Fibroblast of upper back skin (primary cell): Measurements from ENCODE around the gene LMNA.

ENCODE experiments used
- DNase-seq: peaks from one replicate; pipeline ENCODE4 v3.0.0-alpha.2; 2013

The LMNA gene

DNA sequence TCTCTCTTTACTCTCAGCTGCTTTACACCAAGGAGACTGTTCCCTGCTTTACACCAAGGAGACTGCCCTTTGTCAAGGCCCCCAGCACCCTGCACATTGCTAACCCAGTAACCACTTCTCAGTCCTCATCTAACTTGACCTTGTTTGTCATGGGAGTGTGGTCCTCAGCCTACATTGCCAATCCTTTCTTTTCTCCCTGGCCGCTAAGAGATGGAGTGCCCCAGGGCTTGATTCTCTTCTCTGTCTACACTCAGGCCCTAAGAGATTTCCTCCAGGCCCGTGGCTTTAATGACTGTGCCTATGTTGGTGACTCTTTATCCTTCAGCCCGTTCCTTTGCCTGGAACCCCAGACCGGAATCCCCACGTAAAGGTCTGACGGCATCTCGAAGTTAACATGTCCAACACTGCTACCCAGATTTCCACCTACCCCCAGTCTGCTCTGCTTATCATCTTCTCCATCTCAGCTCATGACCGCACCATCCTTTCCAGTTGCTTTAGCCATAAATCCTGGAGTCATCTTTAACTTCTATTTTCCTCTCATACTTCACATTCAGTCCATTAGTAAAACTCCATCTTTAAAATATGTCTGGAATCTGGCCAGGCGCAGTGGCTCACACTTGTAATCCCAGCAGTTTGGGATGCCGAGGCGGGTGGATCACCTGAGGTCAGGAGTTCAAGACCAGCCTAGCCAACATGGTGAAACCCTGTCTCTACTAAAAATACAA, 29.4 kb downstream of the LMNA start:
- peak; percentile 66 for DNase-seq

DNA sequence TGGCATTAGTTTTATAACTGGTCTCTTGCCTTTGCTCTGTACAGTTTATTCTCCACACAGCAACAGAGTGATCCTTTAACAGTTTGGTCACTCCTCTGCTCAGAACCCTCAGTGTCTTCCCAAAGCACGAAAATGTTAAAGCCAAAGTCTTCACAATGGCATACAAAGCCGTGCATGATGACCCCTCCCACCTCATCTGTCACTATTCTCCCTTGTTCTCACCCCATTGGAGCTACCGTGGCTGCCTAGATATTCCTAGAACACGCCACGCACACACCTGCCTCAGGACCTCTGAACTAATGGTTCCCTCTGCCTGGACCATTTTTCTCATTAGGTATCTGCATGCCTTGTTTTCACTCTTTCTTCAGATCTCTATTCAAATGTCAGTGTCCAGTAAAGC, 30.2 kb downstream of the LMNA start:
- no peak for DNase-seq

DNA sequence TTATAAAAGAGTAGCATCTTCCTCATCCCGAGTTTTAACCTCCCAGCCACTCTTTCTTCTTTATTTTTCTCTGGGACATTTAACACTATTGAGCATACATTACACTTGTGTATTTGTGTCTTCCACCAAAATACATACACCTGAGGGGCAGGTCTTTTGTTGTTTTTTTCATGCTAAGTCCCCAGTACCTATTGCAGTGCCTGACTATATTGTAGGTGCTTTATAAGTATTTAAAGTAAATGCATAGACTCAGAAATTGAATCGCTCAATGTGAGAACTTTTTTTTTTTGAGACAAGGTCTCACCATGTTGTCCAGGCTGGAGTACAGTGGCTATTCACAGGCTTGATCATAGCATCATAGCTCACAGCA, 31.1 kb downstream of the LMNA start:
- DNase-seq, result no peak

DNA sequence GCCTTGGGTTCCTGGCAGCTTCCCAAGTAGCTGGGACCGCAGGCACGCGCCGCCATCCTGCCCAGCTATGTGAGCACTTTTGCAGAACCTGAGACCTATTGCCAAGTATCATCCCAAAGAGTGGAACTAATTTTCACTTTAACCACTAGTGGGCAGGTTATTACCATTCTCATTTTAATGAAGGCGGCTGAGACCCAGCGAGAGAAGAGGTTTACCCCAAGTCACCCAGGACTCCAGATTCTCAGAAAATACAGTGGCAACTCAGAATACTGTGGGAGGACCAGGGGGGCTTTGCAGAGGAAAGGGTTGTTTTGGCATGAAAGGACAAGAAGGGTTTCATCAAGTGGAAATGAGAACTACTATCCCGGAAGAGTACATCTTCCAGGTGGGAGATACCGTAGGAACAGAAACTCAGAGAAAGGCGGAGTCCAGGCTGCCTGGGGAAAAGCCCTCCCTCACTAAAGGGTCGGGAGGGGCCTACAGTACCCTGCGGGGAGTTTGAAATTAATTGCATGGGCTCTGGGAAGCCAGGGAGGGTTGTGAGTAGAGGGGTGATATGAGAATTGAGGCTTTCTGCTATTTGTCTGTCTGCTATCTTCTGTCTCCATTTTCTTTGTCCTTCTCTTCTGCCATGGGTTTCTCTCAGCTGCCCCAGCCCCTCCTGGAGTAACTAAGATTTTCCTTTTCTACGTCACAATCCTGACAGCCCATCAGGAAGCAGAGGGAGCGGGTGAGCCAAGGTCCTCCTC, 31.7 kb downstream of the LMNA start:
- DNase-seq, result peak; percentile 94

DNA sequence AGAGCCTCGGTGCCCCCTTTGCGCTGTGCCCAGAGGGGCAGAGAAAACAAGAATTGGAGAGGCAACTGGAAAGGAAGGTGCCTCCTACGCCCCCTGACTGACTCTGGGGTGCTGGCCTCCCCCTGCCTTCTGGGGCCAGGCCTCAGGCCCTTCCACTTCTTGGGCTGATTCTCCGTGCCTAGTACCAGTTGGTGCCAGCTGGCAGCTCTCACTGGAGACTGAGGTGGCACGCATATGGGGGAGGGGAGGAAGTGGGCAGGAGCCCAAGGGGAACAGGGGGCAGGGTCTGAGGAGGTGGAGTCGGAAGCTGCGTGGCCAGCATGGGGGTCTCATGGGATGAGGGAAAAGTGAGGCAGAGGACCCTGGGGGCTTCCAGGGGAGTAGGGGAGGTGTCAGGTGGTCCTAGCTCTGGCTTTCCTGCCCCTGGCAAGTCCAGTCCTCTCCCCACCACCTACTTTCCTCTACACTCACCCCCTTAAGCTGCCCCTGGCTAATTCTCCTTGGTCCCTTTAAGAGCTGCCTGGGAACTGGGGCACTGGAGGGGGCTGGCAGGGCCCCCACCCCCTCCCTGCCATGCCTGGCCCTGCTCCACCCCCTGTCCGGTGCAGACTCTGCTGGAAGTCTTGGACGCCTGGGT, 32.4 kb downstream of the LMNA start:
- no peak for DNase-seq

DNA sequence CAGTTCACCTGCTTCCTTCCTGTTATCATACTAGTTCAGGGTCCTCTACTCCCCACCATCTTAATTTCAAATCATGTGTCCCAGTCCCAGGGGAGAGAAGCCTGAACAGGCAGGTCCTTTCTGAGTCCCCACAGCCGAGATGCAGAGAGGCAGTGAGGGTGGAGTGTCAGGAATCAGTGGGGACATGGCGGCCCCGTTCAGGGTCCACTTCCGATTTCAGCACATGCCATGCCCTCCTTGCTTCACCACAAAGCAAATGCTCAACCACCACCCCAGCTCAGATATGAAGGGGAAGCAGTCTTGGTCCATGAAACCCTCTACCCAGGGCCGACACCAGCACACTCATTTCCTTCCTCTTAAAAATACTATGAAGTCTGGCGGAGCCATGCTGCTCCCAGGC, 33.7 kb downstream of the LMNA start:
- no peak for DNase-seq

DNA sequence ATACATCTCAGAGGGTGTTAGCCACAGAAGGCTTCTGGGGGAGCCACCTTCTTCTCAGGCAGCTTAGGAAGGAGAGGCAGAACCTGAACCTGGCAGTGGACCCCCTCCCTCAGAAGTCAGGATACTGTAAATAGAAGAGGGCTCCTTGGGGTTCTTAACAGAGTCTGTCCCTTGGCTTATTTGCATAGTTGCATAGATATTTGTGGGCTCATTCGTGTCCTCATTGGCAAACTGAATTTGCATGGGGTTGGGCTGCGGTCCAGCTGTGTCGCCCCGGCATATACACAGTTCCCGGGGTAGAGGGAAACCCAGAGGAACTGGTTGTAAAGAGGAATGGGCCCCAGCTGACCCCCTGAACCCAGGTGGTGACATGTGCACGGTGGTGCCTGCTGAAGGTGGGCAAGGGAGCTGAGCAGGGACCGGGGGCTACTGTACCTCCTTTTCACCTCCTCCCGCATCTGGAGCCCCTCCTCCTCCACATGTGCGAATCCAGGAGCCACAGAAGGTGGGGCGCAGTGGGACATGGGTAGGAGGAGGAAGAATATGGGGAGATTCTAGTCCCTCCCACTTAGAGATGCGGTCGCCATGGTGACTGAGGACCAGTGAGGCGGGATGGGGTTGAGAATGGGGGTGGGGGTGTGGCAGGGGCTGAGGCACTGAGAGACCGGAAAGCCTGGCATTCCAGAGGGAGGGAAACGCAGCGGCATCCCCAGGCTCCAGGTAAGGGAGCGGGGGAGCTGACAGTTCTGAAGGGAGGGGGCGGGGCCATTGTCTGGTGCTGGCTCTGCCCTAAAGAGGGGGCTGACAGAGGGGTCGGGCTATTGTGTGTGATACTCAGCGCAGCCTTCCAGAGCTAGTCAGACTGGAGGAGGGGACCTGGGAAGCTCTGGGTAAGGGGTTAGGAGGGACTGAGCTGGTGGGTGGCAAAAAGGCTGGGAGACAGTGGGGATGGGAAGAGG, 35.1 kb downstream of the LMNA start:
- DNase-seq, result no peak

DNA sequence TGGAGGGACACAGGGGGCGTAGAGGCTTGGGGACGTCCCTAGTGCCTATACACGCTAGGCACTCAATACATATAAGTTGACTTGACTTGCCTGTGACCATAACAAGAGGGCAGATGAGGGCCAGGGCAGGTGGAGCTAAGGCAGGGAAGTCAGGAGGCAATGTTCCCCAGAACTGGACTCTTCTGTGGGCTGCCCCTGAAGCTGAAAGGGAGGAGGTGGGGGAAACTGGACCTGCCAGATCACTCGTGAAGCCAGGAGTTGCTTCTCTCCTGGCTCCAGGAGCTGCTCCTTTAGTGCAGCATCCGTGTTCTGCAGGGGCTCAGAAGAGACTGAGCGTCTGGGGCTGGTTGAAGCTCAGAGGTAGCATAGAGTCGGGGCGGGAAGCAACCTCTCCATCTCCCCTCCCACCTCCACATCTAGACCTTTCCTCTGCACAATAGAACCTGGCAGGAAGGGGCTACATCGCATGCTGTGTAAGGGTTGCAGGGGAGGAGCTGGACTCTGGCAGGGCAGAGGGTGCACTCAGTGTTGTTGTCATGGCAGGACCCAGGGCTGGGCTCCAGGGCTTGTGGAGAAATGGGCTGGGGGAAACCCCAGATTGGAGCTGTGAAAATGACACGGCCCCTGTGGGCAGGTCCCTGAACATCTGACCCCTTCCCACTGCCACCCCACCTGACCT, 36.0 kb downstream of the LMNA start:
- DNase-seq, result no peak

DNA sequence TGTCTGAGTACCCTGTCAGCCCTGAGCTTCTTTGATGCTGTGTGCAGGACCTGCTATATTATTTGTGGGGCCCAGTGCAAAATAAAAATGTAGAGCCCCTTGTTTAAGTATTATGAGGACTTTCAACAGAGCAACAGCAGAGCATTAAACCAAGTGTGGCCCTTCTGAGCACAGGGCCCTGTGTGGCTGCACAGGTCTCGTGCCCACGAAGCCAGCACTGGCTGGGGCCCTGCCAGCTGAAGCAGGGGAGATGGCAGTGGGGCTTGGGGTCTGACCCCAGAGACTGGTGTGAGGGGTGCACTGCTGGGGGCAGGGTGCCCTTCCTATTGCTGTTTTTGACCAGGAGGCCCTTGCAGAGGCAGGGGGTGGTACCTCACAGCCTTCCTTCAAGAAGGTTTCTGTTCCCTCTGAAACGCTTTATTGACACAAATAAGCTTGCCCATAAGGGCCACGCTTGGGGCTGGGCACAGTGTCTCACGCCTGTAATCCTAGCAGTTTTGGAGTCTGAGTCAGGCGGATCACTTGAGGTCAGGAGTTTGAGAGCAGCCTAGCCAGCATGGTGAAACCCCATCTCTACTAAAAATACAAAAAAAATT, 36.7 kb downstream of the LMNA start:
- no peak for DNase-seq

DNA sequence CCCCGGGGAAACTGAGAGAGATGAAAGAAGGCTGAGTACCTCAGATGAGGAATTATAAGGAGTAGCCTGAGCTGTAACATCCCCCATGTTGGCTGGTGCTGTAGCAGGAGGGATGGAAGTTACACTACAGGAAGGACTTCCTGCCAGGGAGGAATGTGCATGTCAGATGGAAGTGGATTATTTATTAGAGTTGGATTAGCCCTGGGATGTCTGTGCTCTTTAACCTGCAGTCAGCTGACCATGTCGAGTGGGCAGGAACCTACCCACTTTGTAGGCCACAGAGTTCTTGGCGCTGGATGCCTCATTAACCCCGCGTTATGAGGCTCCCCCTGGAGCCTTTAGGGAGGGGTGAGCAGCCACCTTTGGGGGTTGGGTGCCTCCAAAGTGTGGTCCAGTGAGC, 38.1 kb downstream of the LMNA start:
- no peak for DNase-seq

DNA sequence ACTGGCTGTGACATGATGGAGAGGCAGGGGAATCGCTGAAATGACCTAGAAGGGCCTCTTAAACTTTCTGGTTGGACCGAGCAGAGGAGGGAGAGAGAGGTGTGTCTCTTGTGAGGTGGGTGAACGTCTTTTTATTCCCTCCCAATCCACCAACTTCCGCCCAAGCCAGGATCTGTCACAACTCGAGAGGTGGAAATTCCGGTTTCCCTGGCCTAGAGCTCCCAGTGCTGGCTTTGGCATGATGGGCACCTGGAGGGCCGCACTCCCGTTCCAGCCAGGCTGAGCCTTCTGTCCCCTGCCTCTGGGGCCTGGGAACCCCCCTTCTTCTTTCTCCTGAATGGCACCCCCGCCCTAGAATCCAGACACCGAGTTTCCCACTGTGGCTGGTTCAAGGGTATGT, 38.9 kb downstream of the LMNA start, which contains the start of gene SEMA4A:
SEMA4A (plus strand) TSS at position 224 of the 400 bp plus-strand sequence. CDS start 994 bp downstream, outside the sequence.
- DNase-seq, result no peak

DNA sequence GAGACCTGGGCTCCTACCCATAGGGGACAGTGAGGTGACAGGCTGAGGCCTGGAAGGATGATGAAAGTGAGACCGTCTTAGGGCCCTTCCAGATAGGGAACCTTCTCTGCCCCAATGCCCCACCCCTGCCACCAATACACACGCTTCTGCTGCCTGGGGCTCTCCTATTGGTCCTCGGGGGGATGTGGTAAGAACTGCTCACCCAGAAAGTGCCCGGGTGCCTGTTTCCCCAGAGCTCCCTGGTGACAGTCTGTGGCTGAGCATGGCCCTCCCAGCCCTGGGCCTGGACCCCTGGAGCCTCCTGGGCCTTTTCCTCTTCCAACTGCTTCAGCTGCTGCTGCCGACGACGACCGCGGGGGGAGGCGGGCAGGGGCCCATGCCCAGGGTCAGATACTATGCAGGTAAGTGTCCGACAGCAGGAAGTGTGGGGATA, 39.8 kb downstream of the LMNA start:
- DNase-seq, result no peak

DNA sequence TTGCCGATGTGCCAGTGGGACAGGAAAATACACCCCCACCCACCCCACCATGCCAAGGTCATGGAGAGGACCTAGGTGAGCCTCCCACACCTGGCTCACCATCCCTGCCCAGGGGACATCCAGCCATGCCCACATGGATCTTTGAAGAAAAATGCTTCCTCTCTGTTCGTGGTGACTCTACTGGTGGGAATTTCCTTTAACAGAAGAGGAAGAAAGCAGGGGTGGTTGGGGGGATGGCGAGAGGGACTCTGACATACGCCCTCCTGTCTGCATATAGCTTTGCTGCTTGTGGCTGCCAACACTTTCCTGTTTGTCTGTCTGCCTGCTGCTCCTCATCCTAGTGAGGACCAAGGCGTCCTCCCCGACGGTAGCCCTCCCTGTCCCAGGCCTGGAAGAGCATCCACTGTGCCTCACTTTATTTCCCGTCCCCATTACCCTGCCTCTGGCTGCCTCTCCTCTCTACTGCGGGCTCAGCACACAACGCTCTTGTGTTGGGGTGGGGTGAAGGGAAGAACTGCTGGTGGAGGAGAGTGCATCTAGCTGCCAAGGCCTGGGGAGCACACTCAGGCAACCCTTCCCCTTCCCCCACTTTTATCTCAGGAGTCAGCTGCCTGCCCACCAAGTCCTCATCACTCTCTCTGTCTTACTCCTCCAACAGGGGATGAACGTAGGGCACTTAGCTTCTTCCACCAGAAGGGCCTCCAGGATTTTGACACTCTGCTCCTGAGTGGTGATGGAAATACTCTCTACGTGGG, 41.4 kb downstream of the LMNA start:
- DNase-seq, result no peak

DNA sequence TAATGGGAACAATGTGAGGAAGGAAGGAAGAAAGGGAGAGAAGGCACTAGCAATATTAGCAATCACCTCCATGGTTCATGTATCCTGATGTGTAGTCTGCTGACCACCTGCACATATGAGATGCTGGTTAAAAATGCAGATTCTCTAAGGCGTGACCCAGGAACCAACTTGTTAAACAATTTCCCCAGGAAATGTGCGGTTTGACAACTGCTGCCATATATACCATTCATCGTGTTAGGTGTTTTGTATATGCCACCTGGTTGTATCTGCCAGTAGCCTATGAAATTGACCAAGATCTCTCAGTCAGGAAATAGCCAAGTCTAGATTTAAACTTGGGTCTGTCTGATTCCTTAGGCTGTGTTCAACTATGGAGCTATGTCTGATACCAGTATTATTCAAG, 43.0 kb downstream of the LMNA start:
- no peak for DNase-seq

DNA sequence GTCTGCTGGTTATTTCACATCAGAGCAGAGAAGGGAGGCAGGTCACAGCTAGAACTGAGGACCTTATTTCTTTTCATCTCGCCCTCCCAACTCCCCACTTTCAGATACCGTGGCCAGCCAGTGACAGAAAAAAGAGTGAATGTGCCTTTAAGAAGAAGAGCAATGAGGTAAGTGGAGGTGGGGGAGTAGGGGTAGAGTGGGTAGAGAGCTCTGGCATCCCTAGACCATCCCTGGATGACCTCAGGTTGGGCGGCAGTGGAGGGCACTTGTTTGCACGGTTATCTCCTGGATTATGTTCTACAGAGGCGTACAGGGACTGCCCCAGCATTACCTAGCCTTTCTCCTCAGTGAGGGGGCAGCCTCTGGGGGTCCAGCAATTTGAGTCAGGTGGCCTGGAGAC, 43.5 kb downstream of the LMNA start:
- no peak for DNase-seq

DNA sequence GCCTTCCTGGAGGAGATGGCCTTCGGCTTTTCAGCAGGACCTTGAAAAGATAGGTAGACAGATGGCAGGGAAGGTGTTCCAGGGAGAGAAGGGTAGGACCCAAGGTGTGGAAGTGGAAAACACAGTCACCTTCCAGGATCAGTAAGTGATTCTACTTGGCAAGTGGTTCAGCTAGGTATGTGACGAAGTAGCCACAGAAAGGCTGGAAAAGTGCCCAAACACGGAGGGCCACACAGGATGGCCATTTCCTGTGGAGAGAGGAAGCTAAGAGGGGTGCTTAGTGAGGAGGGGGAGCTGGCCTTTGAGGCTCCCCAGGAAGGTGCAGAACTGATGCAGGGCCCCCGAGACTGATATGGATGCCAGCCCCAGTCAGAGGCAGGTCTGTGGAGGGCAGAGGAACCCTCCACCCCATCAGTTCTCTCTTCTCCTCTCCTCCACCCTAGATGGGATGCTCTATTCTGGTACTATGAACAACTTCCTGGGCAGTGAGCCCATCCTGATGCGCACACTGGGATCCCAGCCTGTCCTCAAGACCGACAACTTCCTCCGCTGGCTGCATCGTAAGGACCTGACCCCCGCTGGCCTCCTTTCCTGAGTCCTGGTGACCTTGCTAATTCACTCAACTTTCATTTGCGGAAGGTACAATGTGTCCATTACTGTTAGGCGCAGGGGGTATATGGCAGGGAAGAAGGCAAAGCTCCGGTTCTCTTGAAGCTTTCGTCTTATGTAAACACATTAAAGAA, 45.7 kb downstream of the LMNA start:
- no peak for DNase-seq

DNA sequence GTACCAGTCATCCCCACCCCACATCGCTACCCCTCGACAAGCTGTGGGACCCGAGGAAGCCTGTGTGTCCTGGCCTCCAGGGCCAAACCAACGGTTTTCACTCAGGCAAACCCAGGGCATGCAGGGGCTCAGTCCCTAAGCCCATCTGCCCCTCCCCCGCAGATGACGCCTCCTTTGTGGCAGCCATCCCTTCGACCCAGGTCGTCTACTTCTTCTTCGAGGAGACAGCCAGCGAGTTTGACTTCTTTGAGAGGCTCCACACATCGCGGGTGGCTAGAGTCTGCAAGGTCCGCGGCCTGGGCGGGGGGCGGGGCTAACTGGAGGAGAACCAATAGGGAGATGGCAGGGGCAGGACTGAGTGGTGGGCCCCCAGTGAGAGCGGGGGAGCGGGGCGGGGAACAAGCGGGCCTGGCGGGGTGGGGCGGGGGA, 46.2 kb downstream of the LMNA start:
- DNase-seq, result peak; percentile 82

DNA sequence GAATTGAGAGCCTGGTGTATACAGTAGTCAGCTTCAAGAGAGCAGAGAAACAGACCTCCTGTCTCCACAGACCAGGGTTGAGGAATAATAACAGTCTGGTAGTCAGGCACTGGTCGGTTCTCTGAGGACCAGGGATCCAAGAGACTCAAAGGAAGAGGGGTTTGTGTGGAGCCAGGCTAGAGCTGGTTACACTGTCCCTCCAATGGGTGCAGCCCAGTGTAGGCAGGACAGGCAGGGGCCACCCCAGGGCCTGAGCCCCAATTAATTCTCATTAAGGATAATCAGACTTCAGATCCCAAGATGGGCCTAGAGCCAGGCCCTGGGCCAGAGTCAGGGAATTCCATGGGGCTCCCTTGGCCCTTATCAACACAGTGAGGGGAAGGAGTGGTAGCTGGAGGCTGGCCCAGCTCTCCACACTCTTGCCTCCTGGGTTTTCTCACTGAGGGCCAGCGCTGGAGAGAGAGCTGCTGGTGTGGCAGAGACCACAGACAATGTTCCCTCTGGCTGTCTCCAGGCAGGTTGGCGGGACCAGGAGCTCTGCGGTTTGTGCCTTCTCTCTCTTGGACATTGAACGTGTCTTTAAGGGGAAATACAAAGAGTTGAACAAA, 48.0 kb downstream of the LMNA start:
- DNase-seq, result no peak

DNA sequence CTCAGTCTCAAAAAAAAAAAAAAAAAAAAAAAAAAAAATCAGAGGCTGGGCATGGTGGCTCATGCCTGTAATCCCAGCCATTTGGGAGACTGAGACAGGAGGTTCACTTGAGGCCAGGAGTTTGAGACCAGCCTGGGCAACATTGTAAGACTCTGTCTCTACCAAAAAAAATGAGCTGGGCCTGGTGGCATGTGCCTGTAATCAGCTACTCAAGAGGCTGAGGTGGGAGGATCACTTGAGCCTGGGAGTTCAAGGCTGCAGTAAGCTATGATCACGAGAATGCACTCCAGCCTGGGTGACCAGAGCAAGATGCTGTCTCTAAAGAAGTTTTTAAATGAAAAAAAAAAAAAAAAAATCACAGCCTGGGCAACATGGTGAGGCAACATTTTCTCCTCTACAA, 49.2 kb downstream of the LMNA start:
- DNase-seq, result no peak
